AG20443 (cell line): ENCODE results near the gene CMC2.

ENCODE experiments used
- DNase-seq: peaks from one replicate; pipeline ENCODE4 v3.0.0; 2012; ENCODE audit warnings: low spot score, mixed read lengths

Gene CMC2

GRCh38 chr16:80924372-80924978 lies 82.2 kb downstream of the CMC2 start:
- peak; percentile 77 for DNase-seq

- DNase-seq: no peak
Observed at GRCh38 chr16:80923356-80923755, 83.3 kb downstream of the CMC2 start.
